Activated CD8-positive, alpha-beta memory T cell treated with anti-CD3 and anti-CD28 coated beads, Interleukin-2, amount 50 U/mL, for 4 hours (primary cell): Measurements from ENCODE around the gene MYADML2.
"Not testable (repeated sequence)": the region's sequence is repeated elsewhere in the genome, so short reads cannot be mapped to it uniquely, and the experiment has no call there.

ENCODE experiments used
- DNase-seq: peaks from one replicate; pipeline ENCODE4 v3.0.0-alpha.2; 2020

Gene MYADML2

DNA sequence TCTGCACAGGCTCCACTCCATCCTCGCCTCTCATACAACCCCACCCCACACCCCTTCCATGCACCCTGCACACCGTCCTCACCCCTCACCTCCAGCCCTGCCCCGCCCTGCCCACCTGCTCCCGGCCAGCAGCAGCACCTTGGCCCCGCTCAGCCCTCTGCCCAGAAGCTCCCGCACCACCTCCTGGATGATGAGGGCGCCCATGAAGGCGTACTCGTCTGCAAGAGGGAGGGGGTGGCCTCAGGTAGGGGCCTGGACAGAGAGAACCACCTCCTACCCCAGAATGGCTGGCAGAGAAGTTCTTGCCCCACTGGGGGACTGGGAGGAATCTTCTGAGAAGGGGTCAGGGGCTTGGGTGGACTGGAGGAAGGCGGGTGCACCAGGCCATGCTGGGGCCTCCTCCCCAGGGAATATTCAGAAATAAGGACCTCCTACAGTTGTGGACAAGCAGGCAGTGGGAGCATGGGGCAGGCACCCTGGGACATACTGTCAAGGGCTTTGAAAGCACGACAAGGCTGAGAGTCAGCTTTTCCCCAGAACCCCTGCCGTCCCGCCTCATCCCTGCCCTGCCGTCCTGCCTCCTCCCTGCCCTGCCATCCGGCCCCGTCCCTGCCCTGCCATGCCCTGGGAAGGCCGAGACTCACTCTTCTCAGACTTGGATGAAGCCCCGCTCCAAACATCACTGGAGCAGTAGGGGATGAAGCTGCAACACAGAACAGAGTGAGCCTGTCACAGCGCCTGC lies 10.8 kb upstream of the MYADML2 start:
- no peak for DNase-seq

DNA sequence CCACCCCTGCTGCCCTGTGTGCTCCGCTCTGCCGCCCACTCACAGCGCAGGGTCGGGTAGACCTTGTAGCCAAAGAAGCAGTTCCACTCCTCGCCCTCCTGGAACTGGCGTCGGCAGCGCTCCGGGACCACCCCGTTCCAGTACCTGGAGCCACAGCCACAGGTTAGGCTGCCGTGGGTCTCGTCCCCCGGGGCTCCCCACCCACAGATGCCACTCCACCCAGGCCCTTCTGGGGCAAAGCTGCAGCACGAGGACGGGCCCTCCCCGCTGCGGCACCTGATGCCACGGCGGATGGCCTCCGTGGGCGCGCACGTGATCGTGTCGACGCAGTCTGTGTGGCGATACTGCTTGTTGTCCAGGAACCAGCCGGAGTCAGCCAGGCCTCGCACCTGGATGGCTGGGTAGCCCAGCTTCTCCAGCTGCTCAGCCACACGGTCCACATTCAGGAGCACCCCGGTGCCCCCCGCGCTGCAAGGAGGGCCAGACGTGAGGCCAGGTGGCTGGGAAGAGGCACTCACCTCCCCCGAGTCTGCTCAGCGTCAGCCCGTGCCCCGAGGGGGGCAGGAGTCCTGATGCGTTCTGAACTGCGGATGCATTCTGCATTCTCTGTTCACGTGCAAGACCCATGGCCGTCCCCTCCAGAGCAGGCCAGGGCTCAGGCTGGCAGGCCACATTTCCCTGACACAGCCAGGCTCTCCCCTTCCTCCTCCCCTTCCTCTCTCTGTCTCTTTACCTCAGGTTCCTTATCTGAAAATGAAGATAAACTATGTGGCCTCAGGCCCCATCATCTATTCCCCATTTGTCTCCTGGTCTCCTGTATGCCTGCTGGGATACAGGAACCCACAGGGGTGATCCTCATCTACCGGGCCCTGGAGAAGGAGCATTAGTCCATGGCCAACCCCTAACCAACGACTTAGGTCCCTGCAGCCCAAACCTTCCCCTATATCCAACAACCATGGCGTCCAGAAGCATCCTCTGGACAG lies 9.9 kb upstream of the MYADML2 start:
- DNase-seq, result no peak

DNA sequence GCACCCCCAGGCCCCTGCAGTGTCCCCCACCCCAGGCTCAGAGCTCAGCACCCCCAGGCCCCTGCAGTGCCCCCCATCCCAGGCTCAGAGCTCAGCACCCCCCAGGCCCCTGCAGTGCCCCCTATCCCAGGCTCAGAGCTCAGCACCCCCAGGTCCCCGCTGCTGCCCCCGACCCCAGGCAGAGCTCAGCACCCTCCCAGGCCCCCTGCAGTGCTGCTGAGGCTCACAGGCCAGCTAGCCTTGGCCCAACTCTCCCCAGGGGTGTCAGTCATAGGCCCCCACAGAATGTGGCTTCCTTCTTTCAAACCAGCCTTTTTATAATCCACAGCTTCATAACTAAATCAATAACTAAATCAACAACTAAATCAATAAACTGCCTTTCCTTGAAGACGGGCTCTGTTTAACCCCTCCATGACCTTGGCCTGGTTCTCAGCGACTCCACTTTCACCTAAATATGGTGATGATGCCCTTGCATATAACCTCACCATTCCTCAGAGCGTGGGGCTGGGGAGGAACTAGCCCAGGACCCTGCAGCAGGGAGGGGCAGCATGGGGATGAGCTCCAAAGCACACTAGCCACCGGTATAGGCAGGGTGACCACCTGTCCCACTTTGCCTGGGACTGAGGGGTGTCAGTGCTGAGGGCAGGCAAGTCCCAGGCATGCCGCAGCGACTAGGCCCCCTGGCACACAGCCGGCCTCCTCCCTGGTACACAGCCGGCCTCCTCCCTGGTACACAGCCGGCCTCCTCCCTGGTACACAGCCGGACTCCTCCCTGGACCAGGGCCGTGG lies 8.9 kb upstream of the MYADML2 start:
- DNase-seq, result no peak

DNA sequence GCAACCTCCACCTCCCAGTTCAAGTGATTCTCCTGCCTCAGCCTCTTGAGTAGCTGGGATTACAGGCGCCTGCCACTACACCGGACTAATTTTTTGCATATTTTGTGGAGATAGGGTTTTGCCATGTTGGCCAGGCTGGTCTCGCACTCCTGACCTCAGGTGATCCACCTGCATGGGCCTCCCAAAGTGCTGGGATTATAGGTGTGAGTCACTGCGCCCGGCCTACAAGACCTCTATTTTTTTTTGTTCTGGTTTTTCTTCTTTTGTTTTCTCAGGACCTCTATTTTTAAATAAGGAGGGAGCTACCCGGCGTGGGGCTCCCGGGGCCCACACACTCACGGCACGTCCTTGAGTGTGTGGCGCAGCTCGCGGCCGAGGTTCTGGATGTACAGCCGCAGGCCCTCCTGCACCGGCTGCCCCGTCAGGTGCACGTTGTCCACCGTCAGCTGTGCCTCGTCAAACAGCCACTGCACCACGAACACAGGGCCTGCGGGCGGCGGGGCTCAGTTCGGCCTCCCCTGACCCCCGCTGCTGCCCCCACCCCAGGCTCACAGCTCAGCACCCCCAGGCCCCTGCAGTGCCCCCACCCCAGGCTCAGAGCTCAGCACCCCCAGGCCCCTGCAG lies 8.1 kb upstream of the MYADML2 start:
- no peak for DNase-seq

DNA sequence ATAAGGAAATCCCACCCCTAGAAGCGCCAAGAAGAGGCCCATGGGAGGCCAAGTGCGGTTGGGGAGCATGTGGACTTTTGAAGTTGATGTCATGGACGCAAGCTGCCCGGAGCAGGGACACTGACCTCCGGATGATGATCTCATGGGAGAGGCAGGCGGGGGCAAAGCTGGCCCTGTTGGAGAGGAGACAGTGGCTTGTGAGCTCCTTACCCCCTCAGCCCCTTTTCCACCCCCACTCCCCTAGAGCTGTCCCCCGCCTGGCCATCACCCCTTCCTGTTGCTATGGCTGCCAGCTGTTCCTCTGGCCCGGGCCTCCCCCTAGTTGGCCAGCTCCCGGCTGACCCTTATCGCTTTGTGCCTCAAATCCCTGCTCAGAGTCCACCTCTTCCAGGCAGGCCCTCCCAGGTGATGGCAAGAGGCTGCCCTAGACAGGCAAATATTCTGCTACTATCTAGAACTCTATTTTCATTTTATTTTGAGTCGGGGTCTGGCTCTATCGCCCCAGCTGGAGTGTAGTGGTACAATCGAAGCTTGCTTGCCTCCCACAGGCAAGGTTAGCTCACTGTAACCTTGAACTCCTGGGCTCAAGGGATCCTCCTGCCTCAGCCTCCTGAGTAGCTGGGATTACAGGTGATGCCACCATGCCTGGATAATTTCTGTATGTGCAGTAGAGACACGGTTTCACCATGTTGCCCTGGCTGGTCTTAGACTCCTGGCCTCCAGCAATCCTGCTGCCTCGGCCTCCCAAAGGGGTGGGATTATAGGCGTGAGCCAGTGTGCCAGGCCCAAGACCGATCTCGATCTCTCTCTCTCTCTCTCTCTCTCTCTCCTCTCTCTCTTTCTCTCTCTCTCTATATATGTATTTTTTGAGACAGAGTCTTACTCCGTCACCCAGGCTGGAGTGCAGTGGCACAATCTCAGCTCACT lies 7.4 kb upstream of the MYADML2 start:
- DNase-seq, result no peak

DNA sequence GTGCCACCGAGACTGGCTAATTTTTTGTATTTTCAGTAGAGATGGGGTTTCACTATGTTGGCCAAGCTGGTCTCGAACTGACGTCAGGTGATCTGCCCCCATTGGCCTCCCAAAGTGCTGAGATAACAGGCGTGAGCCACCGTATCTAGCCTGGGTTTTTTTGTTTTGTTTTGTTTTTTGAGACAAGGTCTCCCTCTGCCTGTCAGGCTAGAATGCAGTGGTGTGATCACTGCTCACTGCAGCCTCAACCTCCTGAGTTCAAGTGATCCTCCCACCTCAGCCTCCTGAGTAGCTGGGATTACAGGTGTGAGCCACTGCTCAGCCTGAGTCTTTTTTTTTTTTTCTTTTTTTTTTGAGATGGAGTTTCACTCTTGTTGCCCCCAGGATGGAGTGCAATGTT lies 6.4 kb upstream of the MYADML2 start:
- DNase-seq, result not testable (repeated sequence)

DNA sequence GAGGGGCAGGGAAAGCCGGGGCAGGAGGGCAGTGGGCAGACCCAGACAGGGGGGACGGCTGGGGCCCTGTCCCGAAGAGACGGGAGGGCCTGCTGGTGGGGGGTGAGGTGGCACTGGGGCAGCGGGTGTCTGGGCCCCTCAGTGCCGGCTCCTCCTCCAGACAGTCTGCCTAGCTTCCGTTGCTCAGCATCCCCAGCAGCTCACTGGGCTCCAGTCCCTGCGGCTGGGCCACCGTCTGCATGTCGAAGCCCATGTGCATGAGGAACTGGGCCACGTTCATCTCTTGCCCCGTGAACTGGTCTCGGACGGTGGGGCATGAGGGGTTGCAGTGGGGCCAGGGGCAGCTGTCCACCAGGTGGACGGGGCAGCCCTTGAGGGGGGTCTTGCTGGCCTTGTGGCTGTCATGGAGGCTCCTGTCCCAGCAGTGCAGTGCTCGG lies 5.8 kb upstream of the MYADML2 start:
- no peak for DNase-seq

DNA sequence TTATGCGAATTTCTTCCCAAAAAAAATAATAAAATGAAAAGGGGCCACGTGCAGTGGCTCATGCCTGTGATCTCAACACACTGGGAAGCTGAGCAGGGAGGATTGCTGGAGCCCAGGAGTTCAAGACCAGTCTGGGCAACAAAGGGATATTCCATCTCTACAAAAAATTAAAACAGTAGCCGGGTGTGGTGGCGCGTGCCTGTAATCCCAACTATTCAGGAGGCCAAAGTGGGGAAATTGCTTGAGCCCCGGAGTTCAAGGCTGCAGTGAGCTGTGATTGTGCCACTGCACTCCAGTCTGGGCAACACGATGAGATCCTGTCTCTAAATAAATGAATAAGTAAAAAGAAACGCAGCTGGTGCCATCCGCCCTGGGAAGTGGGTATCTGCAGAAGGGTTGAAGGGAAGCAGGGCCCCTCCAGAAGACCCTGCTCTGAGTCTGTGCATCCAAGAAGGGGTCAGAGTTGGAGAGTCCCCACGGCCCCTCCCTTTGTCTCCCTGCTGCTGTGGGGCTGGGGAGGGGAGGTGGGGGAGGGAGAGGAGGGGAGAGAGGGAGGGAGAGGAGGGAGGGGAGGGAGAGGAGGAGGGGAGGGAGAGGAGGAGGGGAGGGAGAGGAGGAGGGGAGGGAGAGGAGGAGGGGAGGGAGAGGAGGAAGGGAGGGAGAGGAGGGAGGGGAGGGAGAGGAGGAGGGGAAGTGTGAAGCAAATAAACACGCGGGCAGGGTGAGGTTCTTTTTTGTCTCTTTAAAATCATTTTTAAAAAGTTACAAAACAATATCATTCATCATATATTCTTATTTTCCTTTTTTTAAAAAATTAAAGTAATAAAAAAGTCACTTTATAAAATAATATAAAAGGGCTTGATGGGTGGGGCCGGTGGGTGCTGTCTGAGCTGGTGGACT lies 5.0 kb upstream of the MYADML2 start:
- no peak for DNase-seq

DNA sequence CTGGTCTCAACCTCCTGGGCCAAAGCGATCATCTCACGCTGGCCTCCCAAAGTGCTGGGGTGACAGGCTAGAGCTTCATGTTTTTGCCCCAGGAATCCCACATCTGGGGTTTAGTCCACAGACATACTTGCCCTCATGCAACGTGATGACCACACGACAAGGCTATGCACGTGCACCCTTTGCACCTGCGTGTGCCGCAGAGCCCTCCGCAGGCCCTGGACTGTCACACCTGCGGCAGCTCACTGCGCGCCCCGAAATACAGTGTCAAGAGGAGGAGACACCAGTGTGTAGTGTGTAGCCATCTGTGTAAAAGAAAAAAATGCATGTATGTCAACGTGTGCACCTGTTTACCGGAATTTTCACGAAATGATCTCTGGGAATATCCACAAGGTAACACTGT lies 3.5 kb upstream of the MYADML2 start:
- no peak for DNase-seq

DNA sequence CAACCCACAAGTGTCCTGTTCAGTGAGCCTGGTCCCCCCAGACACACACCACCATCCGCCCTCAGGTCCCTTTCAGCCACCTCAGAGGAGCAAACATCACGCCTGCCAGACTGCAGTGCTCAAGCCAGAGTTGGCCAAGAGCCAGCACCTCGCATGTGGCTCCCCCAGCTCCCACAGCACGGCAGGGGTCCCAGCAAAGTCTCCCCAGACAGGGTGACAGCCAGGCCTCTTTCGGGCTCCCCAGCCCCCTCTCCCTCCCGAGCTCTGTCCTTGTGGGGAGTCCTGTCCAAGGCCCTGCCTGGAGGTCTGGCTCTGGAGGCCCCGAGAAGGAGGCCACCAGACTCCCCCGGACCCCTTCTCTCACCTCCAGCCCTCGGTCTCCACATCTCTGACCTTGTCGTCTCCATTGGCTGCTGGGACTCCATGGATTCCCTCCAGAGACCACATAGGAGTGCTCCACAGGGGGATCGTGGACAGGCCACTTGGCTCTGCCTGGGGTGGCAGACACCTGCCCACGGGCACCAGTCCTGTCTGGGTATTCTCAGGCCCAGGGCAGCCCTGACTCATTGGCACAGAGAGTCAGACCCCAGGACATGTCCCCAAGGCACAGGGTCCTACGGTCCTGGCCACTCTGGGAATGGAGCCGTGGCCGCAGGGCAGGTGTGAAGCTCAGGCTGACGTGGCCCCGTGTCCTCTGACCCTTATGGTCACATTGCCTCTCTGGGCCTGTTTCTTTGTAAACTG lies 1.8 kb upstream of the MYADML2 start:
- DNase-seq, result peak; percentile 16

DNA sequence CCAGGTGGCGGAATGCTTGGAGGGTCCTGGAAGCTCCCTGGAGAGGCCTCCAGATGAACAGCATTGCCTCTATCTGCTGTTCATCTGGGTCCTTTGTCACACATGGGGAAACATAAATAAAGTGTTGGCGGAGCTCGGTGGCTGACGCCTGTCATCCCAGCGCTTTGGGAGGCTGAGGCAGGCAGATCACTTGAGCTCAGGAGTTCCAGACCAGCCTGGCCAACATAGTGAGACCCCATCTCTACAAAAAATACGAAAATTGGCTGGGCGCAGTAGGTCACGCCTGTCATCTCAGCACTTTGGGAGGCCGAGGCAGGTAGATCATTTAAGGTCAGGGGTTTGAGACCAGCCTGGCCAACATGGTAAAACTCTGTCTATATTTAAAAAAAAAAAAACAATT lies 2.2 kb downstream of the MYADML2 start:
- no peak for DNase-seq

DNA sequence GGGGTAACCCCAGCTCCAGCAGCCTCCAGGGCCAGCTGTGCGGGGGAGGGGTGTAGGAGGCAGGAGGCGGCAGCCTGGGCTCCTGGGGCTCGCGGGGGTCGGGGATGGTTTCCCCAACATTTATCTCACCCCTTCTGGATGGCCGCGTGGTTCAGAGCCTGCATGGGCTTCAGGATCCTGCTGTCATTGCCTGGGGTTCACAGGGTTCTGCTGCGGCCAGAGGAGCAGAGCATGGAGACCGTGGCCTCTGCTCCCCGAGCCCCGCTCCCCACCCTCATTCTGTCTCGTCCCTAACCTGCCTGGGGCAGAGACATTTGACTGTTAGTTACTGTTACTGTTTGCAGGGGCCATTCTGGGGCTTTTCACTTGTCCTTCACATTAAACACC lies 4.9 kb downstream of the MYADML2 start:
- DNase-seq, result no peak

DNA sequence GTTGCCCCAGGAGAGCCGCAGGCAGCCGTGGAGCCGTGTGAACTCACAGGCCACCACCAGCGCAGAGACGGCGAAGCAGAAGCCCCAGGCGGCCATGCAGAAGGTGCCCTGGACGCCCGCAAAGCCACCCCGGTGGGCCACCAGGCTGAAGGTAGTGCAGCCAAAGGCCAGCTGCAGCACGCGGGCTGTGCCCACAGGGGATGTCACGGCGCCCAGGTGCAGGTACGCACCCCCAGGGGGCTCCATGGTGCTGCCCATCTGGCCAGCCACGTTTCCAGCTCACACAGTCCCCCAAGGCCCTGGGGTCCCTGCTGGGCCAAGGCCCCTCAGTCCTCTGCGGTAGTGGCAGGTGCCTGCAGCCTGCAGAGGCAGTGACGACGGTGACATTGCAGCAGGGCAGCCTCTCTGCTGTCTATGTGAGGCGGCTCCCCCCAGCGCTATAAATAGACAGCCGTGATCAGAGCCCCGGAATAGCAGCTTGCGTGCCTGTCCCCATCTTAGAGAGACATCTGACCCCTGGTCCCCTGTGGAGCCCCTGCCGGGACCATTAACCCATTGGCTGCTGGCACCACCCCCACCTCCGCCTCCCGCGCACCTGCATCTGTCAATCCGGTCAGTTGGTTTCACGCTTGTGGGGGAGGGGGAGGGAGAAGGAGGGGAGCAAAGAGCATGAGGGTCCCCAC lies 5.4 kb downstream of the MYADML2 start:
- DNase-seq, result peak; percentile 15

DNA sequence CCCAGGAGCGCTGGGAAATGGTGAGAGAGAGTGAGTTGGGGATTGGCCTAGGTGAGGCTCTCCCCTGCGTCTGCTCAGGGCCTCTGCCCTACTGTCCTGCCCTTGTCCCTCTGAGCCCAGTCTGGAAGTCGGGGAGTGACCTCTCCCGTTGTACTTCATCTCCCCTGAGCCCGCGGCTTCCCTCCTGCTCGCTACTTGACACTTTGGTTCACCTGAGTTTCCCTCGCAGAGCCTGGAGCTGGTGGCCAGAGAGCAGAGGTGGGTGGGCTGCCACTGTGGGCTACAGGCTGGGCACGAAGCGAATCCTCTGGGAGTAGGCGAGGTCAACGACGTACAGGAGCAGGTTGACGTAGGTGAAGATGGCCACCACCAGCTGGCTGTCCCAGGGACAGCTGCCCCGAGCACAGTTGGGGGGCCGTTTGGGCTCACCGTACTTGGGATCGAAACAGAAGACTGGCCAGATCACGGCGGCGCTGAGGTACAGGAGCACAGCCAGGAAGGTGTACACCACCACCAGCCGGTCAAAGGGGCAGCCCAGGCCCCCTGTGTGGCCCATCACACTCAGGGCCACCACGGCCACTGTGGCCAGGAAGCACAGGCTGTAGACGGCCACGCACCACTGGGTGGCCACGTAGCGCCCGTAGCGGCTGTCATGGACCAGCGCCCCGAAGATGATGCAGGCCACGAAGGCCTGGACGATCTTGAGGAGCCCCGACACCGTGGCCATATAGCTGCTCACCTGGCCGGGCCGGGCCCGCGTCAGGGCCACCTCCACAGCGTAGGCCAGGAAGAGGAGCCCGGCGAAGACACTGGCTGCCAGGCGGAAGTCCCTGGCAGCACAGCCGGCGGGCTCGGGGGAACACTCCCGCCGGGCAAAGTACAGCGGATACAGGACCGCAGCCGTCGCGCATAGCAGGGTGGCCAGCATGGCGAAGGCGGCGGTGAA lies 6.2 kb downstream of the MYADML2 start:
- DNase-seq, result no peak

DNA sequence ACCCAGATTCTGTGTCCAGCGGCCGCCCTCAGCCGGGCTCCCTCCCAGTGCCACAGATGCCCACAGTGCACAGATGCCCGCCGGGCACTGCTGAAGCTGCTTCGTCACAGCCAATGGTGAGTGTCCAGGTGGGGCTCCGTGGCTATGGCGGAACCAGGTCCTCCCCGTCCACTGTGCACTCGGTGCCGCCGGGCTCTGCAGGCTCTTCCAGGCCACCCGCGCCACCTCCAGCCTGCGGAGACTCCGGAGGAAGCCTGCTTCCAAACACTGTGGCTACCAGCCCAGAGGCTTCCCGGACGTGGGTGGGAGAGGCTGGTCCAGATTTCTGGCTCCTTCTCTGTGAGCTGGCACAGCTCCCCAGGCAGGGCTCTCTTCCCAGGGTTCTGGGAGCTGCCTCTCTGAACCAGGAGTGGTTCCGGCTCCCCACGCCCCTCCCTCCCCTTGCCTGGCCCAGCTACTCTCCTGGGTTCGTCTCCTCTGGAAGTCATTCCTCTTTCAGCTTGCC lies 7.1 kb downstream of the MYADML2 start:
- DNase-seq, result no peak

DNA sequence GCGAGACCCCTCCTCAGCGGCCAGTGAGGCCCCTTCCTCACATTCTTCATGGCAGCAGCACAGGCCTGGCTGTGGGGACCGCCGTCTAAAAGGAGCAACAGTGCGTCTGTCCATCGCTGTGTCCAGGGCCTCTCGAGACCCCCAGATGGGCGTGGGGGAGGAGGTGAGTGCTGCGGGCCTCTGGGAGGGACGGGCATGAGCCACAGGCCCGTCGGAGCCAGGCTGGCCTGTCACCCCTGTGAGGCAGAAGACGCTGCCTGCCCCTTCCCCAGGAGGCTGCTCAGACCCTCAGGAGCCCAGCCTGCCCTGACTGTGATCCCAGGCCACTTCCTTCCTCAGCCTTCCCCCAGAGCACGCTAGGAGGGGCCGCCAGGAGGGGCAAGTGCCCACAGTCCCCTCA lies 7.8 kb downstream of the MYADML2 start:
- DNase-seq, result no peak

DNA sequence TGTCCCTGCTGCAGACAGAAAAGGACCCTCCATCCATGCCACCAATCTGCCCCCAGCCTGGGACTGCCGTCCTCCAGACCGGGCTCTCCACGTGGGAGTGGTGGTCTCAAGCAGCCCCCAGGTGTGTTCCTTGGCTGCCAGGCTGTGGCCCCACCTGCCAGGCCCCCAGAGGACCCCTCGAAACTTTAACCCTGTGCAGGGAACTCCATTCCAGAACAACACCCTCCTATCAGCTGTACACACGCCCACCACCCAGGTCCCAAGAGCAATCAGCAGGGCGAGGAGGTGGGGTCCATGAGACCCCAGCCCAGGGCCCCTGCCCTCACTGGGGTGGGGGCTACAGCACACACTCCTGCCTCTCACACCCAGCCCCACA lies 11.3 kb downstream of the MYADML2 start:
- DNase-seq, result no peak
